Inferior parietal cortex (tissue), 1 donor: Measurements from ENCODE around the gene UQCC3.
"Not testable (repeated sequence)": the region's sequence is repeated elsewhere in the genome, so short reads cannot be mapped to it uniquely, and the experiment has no call there.

Experiments
- DNase-seq: peaks from one replicate; pipeline ENCODE4 v3.0.0-alpha.2; 2016; ENCODE audit errors: extremely low spot score

UQCC3 gene

GRCh38 chr11:62665599-62666258 lies 5.7 kb upstream of the UQCC3 start:
- DNase-seq: no peak

GRCh38 chr11:62666259-62666926 lies 5.1 kb upstream of the UQCC3 start:
- no peak for DNase-seq

- no peak for DNase-seq
Measured at GRCh38 chr11:62667460-62667859, 4.0 kb upstream of the UQCC3 start.

- no peak for DNase-seq
Measured at GRCh38 chr11:62669420-62670161, 1.9 kb upstream of the UQCC3 start.

- DNase-seq: no peak
Measured at GRCh38 chr11:62671236-62671607, 251 bp upstream of the UQCC3 start.

GRCh38 chr11:62673196-62673525 lies 1.7 kb downstream of the UQCC3 start:
- DNase-seq: no peak

GRCh38 chr11:62675415-62675814 lies 3.9 kb downstream of the UQCC3 start:
- DNase-seq: not testable (repeated sequence)

- DNase-seq: no peak
Measured at GRCh38 chr11:62676698-62677097, 5.2 kb downstream of the UQCC3 start.

- DNase-seq: no peak
Measured at GRCh38 chr11:62677156-62677555, 5.7 kb downstream of the UQCC3 start.

- DNase-seq: no peak
Measured at GRCh38 chr11:62677714-62678113, 6.2 kb downstream of the UQCC3 start.

GRCh38 chr11:62678433-62678769 lies 6.9 kb downstream of the UQCC3 start:
- DNase-seq: no peak

GRCh38 chr11:62678770-62679696 lies 7.6 kb downstream of the UQCC3 start, which contains the start of gene UBXN1:
Gene UBXN1 (minus strand): TSS chr11:62679073. CDS start chr11:62678923, 150 bp downstream.
- peak; percentile 90 for DNase-seq

- no peak for DNase-seq
Measured at GRCh38 chr11:62680825-62681240, 9.4 kb downstream of the UQCC3 start.

- no peak for DNase-seq
Measured at GRCh38 chr11:62682518-62682917, 11.0 kb downstream of the UQCC3 start.

- DNase-seq: no peak
Measured at GRCh38 chr11:62687508-62688396, 16.3 kb downstream of the UQCC3 start.

GRCh38 chr11:62688491-62688890 lies 17.0 kb downstream of the UQCC3 start:
- no peak for DNase-seq

- no peak for DNase-seq
Measured at GRCh38 chr11:62689421-62690183, 18.1 kb downstream of the UQCC3 start, which contains the start of gene LRRN4CL. Gene LRRN4CL (minus strand): TSS chr11:62689530. CDS start chr11:62688508, 1,022 bp downstream.

GRCh38 chr11:62693624-62694023 lies 22.2 kb downstream of the UQCC3 start:
- not testable (repeated sequence) for DNase-seq

- peak; percentile 81 for DNase-seq
Measured at GRCh38 chr11:62694455-62695167, 23.1 kb downstream of the UQCC3 start.
